Measurements from ENCODE around the gene TCP11L1. TPM values are rescaled to one million over a fixed set of nuclear protein-coding genes. Genes with fewer than 3 reads are reported as not detected.

TCP11L1 gene
- total and polyA plus RNA-seq, 12 donors: 2.8 to 9.2 (median 6.2) TPM

- Histone ChIP-seq H3K4me1 (peaks cover 0 to 34% (median 14%) of the 10 kb centered on the region in 9 donors), H3K4me3 (no peak overlapping the region), H3K9me3 (no peaks in the 10 kb centered on the region), H3K36me3 (peaks cover 0 to 92% (median 39%) of the 10 kb centered on the region in 9 donors), H3K27ac (no peak overlapping the region), H3K27me3 (no peaks in the 10 kb centered on the region)
- intact Hi-C loops (cut with DNase I): loop anchor here (2.0 to 10.0 kb wide), 7 partner anchors 101 to 353 kb away; no protein-coding TSS in a partner anchor
- ATAC-seq (peak; percentile 47 to 91 (median 83)), DNase-seq (peak; percentile 47 to 54)
- WGBS, 2 donors: 68 to 70% methylated on average over 22 of the region's 22 CpGs
- TF ChIP-seq CTCF (IDR thresholded peaks at IDR 0.05): peak; percentile 63 to 89 (median 83)
These were observed 26.2 kb downstream of the TCP11L1 start for GRCh38 chr11:33065445-33066178.

DNA sequence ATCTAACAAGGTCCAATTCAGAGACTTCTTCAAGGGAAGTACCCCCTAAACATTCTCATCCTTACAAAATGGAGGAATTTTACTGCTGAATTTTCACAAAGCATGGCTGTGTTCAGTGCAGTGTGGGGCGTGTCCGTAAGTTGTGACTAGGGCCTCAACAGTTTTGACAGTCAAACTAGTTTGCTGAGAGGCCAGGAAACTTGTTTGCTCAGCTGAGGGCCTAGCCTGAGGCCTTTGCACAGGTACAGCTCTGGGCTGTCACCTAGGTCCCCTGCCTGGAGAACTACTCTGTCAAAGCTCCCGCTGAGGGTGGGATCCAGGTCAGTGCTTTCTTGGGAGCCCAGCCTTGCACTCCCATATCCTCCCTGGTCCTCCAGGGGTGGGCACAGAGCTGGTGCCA, 27.9 kb downstream of the TCP11L1 start:
- no peak for ATAC-seq
- H3K27ac ChIP-seq: no peak overlapping the region
- intact Hi-C loops (cut with DNase I): loop anchor here in 7 of 10 donors (5.0 to 10.0 kb wide), 5 partner anchors 102 to 355 kb away; no protein-coding TSS in a partner anchor
- H3K4me1 ChIP-seq: peaks cover 0 to 32% (median 14%) of the 10 kb centered on the region in 9 donors
- no peaks in the 10 kb centered on the region for H3K27me3 ChIP-seq
- 96 to 99% methylated on average over 3 of the region's 3 CpGs for WGBS, 2 donors
- no peak overlapping the region for H3K4me3 ChIP-seq
- no peaks in the 10 kb centered on the region for H3K9me3 ChIP-seq
- H3K36me3 ChIP-seq: peaks cover 0 to 92% (median 36%) of the 10 kb centered on the region in 9 donors
- no peak for DNase-seq
- no peak for TF ChIP-seq CTCF (IDR thresholded peaks at IDR 0.05)

DNA sequence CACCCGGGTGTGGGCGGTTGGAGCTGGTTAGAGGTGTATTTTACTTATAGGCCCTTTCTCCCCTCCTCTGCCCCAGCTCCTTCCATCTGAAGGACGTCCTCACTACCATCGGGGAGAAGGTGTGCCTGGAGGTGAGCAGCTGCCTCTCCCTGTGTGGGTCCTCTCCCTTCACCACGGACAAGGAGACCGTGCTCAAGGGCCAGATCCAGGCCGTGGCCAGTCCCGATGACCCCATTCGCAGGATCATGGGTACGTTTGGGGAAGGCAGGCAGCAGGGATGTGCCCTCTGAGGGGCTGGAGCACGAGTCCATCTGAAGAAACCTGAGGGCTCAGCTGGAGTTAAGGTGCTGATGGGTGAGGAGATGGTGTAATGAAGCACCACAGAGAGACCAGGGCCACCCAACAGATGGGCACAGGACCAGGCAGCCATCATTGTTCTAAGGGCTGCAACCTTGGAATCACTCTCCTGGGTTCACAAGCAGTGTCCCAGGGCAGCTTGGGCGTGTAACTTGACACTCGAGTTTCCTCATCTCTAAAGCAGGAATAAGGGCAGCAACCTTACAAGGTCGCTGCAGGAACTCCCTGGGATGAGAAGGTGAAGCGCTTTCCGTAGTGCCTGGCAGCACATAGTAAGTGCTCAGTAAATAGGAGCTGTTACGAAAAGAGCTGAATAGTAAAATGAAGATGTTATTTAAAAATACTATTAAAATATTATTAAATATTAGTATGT, 29.4 kb downstream of the TCP11L1 start:
- Histone ChIP-seq H3K27ac (no peak overlapping the region), H3K9me3 (no peaks in the 10 kb centered on the region), H3K4me3 (no peak overlapping the region), H3K27me3 (no peaks in the 10 kb centered on the region), H3K36me3 (peaks cover 0 to 94% (median 43%) of the 10 kb centered on the region in 9 donors), H3K4me1 (peaks cover 0 to 17% (median 8%) of the 10 kb centered on the region in 9 donors)
- no peak for TF ChIP-seq CTCF (IDR thresholded peaks at IDR 0.05)
- WGBS, 2 donors: 95 to 96% methylated on average over 17 of the region's 17 CpGs
- intact Hi-C loops (cut with DNase I): loop anchor here in 7 of 10 donors (5.0 to 10.0 kb wide), 5 partner anchors 104 to 356 kb away; no protein-coding TSS in a partner anchor
- no peak for DNase-seq
- ATAC-seq: no peak

DNA sequence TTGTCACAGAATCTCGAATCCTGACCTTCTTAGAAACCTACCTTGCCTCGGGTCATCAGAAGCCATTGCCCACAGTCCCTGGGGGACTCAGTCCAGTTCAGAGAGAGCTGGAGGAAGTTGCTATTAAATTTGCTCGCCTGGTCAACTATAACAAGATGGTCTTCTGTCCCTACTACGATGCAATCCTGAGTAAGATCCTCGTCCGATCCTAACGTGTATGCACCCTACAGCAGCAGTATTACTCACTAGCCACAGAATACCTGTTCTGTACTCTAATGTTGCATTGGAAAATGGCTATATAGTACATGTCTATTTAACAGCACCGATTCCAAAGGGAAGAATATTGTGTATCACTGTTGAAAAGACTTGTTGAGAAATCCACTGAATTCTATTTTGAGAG, 33.1 kb downstream of the TCP11L1 start:
- Histone ChIP-seq H3K4me3 (no peak overlapping the region), H3K9me3 (no peaks in the 10 kb centered on the region), H3K27ac (no peak overlapping the region), H3K4me1 (no peaks in the 10 kb centered on the region), H3K36me3 (peaks cover 0 to 100% (median 45%) of the 10 kb centered on the region in 9 donors), H3K27me3 (no peaks in the 10 kb centered on the region)
- WGBS, 2 donors: 90 to 92% methylated on average over 8 of the region's 8 CpGs
- DNase-seq (no peak), ATAC-seq (no peak)
- TF ChIP-seq CTCF (IDR thresholded peaks at IDR 0.05): no peak
- intact Hi-C loops (cut with DNase I): no loop called here
